Neural cell (in vitro differentiated cells): ENCODE measurements around the gene CSMD2. TPM values are rescaled to one million over a fixed set of nuclear protein-coding genes. Genes with fewer than 3 reads are reported as not detected.

ENCODE experiments used
- H2AFZ ChIP-seq: fragments of 200-600, 300-800 bp; sonication (generic), shearing (Covaris generic); 2 replicates; pipeline ENCODE4 v1.6.0; 2014; ENCODE audit warnings: low read depth, mild to moderate bottlenecking, antibody characterized with exemption, low read length, moderate library complexity
- H3F3A ChIP-seq: fragments of 200-600 bp; shearing (Covaris generic); 2 replicates; pipeline ENCODE4 v1.6.1; 2016; ENCODE audit warnings: mild to moderate bottlenecking, moderate library complexity, mixed read lengths, antibody characterized with exemption, low read length; ENCODE audit not compliant: insufficient read depth, poor library complexity, severe bottlenecking
- H3K27ac ChIP-seq: fragments of 200-600, 300-800 bp; sonication (generic), shearing (Covaris generic); 2 replicates; pipeline ENCODE4 v1.5.1; 2014; ENCODE audit warnings: mild to moderate bottlenecking, low read length, moderate library complexity
- H3K27me3 ChIP-seq: fragments of 300-800, 200-600 bp; sonication (generic), shearing (Covaris generic); 2 replicates; pipeline ENCODE4 v1.6.0; 2014; ENCODE audit warnings: mild to moderate bottlenecking, low read depth, low read length, moderate library complexity; ENCODE audit not compliant: insufficient read depth
- H3K36me3 ChIP-seq: fragments of 300-800, 200-600 bp; sonication (generic), shearing (Covaris generic); 2 replicates; pipeline ENCODE4 v1.5.1; 2014; ENCODE audit warnings: mild to moderate bottlenecking, antibody characterized with exemption, low read length, moderate library complexity; ENCODE audit not compliant: insufficient read depth
- H3K4me2 ChIP-seq: fragments of 300-800, 200-600 bp; sonication (generic), shearing (Covaris generic); 2 replicates; pipeline ENCODE4 v1.6.0; 2014; ENCODE audit warnings: mild to moderate bottlenecking, low read length
- H3K4me3 ChIP-seq: fragments of 300-800, 200-600 bp; sonication (generic), shearing (Covaris generic); 2 replicates; pipeline ENCODE4 v1.5.1; 2014; ENCODE audit warnings: mild to moderate bottlenecking, low read length, moderate library complexity
- H3K79me2 ChIP-seq: fragments of 200-600 bp; shearing (Covaris generic); replicated peaks from 2 replicates; pipeline ENCODE4 v1.6.0; 2014; ENCODE audit warnings: mild to moderate bottlenecking, low read length, moderate library complexity; ENCODE audit not compliant: insufficient read depth
- H3K9ac ChIP-seq: fragments of 300-800, 200-600 bp; sonication (generic), shearing (Covaris generic); 2 replicates; pipeline ENCODE4 v1.6.1; 2016; ENCODE audit warnings: mild to moderate bottlenecking, low read length, mixed read lengths
- H3K9me2 ChIP-seq: fragments of 200-600 bp; shearing (Covaris generic); 2 replicates; pipeline ENCODE4 v1.6.1; 2016; ENCODE audit warnings: mild to moderate bottlenecking, low read length, mixed read lengths; ENCODE audit not compliant: insufficient read depth
- H3K9me3 ChIP-seq: fragments of 200-600, 300-800 bp; sonication (generic), shearing (Covaris generic); 2 replicates; pipeline ENCODE4 v1.6.1; 2016; ENCODE audit warnings: mild to moderate bottlenecking, mixed run types, low read length, moderate library complexity, mixed read lengths
- H4K20me1 ChIP-seq: fragments of 200-600 bp; shearing (Covaris generic); 2 replicates; pipeline ENCODE4 v1.6.1; 2016; ENCODE audit warnings: mild to moderate bottlenecking, mixed run types; ENCODE audit not compliant: insufficient read depth
- CTCF ChIP-seq: fragments of 450-650 bp; IDR thresholded peaks from 2 replicates; pipeline ENCODE4 v1.5.1; 2014; ENCODE audit warnings: antibody characterized with exemption, mild to moderate bottlenecking, moderate library complexity; ENCODE audit not compliant: poor library complexity, severe bottlenecking
- EP300 ChIP-seq: fragments of 450-650 bp; conservative IDR thresholded peaks from 2 replicates; pipeline ENCODE4 v1.6.1; 2014; ENCODE audit warnings: antibody characterized with exemption, mild to moderate bottlenecking, moderate library complexity; ENCODE audit not compliant: poor library complexity, severe bottlenecking
- EZH2 ChIP-seq: fragments of 200-600, 300-800 bp; shearing (Covaris generic), sonication (generic); IDR thresholded peaks from 2 replicates; pipeline ENCODE4 v1.6.1; 2014; ENCODE audit warnings: antibody characterized with exemption, low read length, borderline replicate concordance, mild to moderate bottlenecking; ENCODE audit not compliant: insufficient read depth, poor library complexity, severe bottlenecking
- MXI1 ChIP-seq: fragments of 450-650 bp; conservative IDR thresholded peaks from 2 replicates; pipeline ENCODE4 v1.6.1; 2014; ENCODE audit warnings: antibody characterized with exemption, mild to moderate bottlenecking; ENCODE audit not compliant: poor library complexity, severe bottlenecking
- POLR2AphosphoS5 ChIP-seq: IDR thresholded peaks from 2 replicates; pipeline ENCODE4 v1.6.1; 2012
- RAD21 ChIP-seq: fragments of 450-650 bp; conservative IDR thresholded peaks from 2 replicates; pipeline ENCODE4 v1.6.1; 2014; ENCODE audit warnings: antibody characterized with exemption, mild to moderate bottlenecking, moderate library complexity
- REST ChIP-seq: IDR thresholded peaks from 2 replicates; pipeline ENCODE4 v1.6.1; 2012; ENCODE audit warnings: borderline replicate concordance
- SMC3 ChIP-seq: fragments of 450-650 bp; conservative IDR thresholded peaks from 2 replicates; pipeline ENCODE4 v1.6.1; 2014; ENCODE audit warnings: antibody characterized with exemption, mild to moderate bottlenecking, moderate library complexity; ENCODE audit not compliant: poor library complexity
- TAF1 ChIP-seq: IDR thresholded peaks from 2 replicates; pipeline ENCODE4 v1.6.1; 2012; ENCODE audit warnings: low read depth
- polyA plus RNA-seq: library from polyadenylated mRNA; depleted of rRNA; stranded (reverse); fragments of >200 nt; gene quantifications from 2 replicates; pipeline ENCODE4 v1.2.3, GENCODE V29; 2014

Gene CSMD2
- polyA plus RNA-seq, 1 donor from 2014 or later, result 9.6 TPM

GRCh38 chr1:33561576-33561975 lies 603.5 kb downstream of the CSMD2 start:
- Histone ChIP-seq H3K4me2 (no peak overlapping the region), H3K9me3 (peaks cover 3% of the 10 kb centered on the region), H3K27ac (no peak overlapping the region), H3K36me3 (no peaks in the 10 kb centered on the region), H3K9me2 (no peaks in the 10 kb centered on the region), H3K79me2 (no peaks in the 10 kb centered on the region), H3K27me3 (no peaks in the 10 kb centered on the region), H4K20me1 (no peaks in the 10 kb centered on the region), H3F3A (no peaks in the 10 kb centered on the region), H2AFZ (no peak overlapping the region), H3K4me3 (no peak overlapping the region), H3K9ac (no peak overlapping the region)
- TF ChIP-seq POLR2AphosphoS5 (no peak), RAD21 (no peak), EZH2 (no peak), REST (no peak), EP300 (no peak), SMC3 (no peak), MXI1 (no peak), CTCF (no peak), TAF1 (no peak)

GRCh38 chr1:33560680-33561079 lies 604.4 kb downstream of the CSMD2 start:
- Histone ChIP-seq H3K9me3 (peaks cover 3% of the 10 kb centered on the region), H3F3A (no peaks in the 10 kb centered on the region), H3K27me3 (no peaks in the 10 kb centered on the region), H3K79me2 (no peaks in the 10 kb centered on the region), H3K36me3 (no peaks in the 10 kb centered on the region), H2AFZ (no peak overlapping the region), H3K4me3 (no peak overlapping the region), H3K27ac (no peak overlapping the region), H3K9ac (no peak overlapping the region), H3K4me2 (no peak overlapping the region), H4K20me1 (no peaks in the 10 kb centered on the region), H3K9me2 (no peaks in the 10 kb centered on the region)
- TF ChIP-seq REST, result no peak
- no peak for TF ChIP-seq EZH2
- no peak for TF ChIP-seq EP300
- no peak for TF ChIP-seq CTCF
- TF ChIP-seq TAF1, result no peak
- no peak for TF ChIP-seq MXI1
- no peak for TF ChIP-seq RAD21
- no peak for TF ChIP-seq SMC3
- no peak for TF ChIP-seq POLR2AphosphoS5
